HCEC 1CT (cell line): ENCODE results near the gene ACBD6.
"Not testable (repeated sequence)": the region's sequence is repeated elsewhere in the genome, so short reads cannot be mapped to it uniquely, and the experiment has no call there.

Experiments used
- DNase-seq: peaks from one replicate; pipeline ENCODE4 v3.0.0-alpha.2; 2017

The ACBD6 gene

DNA sequence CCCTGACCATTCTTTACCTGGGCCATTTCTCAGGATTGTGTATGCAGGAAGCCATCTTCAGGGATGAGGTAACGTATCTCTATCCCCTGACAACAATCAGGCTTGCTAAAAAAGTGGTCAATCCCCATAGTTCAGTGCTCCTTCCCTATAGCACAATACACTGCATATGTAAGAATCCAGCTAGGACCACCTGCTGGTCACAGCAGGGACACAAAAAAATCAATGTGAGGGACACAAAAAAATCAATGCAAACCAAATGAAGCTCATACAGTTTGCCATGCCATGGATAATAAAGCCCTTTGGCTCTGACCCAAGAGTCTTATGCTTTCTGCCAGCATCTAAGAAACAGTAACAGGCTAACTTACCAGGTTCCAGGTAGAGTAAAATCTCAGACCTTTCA, 16.3 kb downstream of the ACBD6 start:
- no peak for DNase-seq

DNA sequence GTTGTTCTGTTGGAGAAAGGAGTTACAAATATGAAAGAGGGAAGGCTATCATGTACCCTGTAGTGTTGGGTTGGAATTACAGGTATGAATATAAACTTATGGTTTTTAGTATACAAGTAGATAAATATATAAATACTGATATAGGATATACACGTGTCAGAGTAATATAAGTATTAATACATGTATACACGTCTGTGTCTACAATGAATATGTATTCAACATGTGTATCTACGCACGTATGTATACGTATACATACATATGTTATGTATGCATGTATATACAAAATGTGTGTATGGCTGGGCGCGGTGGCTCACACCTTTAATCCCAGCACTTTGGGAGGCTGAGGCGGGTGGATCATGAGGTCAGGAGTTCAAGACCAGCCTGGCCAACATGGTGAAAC, 17.9 kb downstream of the ACBD6 start:
- DNase-seq = no peak

DNA sequence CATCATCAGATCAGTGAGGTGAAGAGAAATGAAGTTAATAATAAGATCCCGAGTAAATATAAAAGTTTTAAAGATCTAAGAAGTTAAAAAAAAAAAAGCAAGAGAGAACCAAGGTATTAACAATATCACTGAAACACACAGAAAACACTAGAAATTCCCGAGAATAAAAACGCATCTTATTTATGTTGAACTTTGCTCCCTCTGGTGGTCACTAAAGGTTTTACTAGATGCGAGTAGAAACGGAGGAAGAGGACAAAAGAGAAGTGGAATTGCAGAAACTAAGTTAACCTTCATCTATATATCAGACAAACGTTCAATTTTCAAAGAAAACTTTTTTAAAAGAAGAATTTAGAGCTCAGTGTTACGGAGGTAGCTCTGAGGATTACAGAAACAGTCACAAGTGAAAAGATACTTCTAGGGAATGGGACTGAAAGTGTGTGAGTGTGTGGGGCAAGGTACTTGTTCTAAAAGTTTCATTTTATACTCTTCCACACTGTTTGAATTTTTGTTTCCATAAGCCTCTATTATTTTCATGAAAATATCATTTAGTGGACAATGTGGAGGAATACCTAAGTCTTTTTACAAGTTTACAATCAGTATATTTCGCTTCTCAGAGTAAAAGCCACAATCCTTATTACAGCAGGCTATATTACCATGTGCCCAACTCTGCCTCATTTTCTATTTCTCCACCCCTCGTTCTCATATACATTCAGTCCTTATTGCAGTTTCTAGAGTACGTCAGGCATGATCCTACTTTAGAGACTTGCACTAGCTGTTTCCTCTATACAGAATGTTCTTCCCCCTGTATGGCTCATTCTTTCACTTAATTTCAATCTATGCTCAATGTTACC, 19.7 kb downstream of the ACBD6 start:
- peak; percentile 50 for DNase-seq

DNA sequence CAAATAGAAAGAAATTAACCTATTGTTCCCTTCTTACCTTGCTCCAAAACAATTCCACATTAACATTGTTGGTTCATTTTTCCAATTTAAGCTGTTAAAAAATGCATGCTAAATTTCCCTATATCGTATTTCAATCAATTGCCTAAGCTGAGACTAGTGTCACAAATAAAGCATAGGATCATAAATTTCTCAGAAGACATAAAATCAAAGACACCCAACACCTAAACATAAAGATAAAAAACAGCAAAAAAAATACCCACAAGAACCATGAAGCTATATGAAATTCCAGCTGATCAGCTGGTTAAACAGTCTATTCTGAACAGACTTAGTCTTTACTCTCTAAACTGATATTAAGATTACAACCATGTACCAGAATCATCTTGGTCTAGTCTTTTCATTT, 32.3 kb downstream of the ACBD6 start:
- DNase-seq = no peak

DNA sequence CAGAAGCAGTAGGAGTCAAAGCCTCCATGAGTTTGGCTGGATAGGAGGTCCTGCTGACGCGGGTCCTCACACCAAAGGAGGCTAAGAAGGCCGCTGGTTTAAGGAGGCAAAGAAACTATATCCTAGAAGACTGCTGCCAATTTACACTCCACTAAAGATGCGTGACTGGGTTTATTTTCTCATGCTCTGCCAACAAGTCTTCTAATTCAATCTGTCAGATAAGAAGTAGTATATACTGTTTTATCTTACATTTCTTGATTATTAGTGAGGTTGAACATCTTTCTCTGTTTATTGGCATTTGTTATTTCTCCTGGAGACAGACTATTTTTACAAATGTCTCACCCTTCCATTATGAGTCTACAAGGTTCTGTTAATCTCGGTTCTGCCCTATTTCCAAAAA, 34.1 kb downstream of the ACBD6 start:
- no peak for DNase-seq

DNA sequence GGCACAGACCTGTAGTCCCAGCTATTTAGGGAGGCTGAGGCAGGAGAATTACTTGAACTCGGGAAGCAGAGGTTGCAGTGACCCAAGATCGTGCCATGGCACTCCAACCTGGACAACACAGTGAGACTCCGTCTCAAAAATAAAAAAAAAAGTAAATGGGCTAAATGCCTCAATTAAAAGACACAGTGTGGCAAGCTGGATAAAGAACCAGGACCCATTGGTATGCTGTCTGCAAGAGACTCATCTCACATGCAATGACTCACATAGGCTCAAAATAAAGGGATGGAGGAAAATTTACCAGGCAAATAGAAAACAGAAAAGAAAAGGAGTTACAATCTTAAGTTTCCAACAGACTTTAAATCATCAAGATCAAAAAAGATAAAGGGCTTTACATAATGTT, 40.3 kb downstream of the ACBD6 start:
- no peak for DNase-seq

DNA sequence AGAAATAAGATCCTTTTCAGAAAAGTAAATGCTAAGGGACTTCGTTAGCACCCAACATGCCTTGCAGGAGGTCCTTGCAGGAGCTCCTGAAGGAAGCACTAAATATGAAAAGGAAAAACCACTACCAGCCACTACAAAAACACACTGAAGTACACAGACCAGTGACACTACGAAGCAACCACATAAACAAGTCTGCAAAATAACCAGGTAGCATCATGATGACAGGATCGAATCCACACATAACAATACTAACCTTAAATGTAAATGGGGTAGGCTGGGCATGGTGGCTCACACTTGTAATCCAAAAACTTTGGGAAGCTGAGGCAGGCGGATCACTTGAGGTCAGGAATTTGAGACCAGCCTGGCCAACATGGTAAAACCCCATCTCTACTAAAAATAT, 40.7 kb downstream of the ACBD6 start:
- DNase-seq = not testable (repeated sequence)

DNA sequence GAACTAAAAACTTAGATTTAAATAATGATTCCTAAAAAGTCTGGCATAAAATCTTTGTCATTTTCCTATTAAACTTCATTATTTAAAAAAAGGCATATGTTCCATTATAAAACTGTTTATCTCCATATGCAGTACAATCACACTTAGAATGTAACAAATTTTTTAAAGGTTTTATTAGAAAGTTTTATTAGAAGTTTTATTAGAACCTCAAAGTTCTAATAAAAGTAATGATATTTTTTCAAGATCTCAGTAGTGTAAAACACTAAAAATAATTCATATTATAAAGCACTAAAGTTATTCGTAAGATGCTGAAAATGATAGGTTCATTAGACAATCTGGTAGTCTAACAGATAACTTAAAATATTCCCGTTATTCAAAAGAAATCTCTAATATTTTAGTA, 43.6 kb downstream of the ACBD6 start:
- DNase-seq = no peak

DNA sequence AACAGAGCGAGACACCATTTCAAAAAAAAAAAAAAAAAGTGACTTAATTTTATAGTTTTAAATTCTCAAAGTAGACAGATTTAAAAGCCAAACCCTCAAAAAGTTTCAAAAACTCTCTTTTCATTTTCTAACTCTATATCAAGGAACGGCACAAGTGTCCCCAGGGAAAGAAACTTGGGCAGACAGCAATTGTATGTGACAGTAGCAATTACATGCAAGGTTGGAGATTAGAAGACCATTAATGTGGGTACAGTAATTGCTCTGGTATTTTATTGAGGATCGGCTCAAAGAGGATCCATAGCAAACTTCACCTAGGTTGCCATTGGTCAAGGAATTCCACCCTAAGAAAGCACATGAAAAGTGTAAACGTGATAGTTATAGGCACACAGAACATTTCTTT, 46.2 kb downstream of the ACBD6 start:
- DNase-seq = no peak

DNA sequence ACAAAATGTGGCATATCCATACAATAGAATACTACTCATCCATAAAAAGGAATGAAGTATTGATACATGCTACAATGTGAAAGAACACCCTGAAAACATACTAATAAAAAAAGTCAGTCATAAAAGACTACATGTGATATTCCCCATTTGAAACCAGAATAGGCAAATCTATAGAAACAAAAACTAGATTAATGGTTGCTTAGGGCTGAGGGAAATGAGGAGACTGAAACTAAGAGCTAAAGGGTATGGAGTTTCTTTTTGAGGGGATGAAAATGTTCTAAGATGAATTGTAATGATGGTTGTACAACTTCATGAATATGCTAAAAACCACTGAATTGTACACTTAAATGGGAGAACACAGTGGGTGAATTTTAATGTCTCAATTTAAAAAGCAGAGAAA, 50.9 kb downstream of the ACBD6 start:
- DNase-seq = no peak

DNA sequence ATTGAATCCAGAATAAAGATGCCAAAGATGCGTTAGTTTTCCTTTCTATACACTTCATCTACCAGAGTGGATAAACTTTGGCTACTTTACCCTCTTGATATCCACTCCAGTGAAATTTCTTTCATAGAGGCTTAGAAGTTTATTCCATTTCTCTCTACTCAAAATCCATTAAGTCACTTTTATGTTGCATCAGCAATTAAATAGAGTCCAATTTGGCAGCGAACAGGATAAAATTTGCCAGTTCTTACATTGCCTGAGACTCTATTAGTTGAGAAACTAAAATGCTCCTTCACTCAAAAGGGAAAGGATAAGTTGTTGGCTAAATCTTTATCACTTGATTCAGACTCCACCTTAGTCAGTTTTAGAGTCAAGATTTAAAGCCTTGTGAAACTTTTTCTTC, 57.9 kb downstream of the ACBD6 start:
- DNase-seq = no peak

DNA sequence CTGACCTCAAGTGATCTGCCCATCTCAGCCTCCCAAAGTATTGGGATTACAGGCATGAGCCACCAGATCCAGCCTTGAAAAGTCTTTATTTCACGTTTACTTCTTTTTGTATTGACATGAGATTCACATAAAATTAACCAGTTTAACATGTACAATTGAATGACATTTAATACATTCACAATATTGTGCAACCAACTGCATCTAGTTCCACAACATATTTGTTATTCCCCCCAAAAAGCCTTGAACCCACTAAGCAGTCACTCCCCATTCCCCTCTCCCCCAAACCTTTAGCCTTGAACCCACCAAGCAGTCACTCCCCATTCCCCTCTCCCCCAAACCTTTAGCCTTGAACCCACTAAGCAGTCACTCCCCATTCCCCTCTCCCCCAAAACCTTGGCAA, 62.0 kb downstream of the ACBD6 start:
- no peak for DNase-seq

DNA sequence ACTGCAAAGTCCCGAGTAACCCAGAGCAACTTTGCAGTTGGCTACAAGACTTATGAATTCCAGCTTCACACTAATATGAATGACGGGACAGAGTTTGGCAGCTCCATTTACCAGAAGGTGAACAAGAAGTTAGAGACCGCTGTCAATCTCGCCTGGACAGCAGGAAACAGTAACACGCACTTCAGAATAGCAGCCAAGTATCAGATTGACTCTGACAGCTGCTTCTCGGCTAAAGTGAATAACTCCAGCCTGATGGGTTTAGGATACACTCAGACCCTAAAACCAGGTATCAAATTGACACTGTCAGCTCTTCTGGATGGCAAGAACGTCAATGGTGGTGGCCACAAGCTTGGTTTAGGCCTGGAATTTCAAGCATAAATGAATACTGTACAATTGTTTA, 66.8 kb downstream of the ACBD6 start:
- no peak for DNase-seq

DNA sequence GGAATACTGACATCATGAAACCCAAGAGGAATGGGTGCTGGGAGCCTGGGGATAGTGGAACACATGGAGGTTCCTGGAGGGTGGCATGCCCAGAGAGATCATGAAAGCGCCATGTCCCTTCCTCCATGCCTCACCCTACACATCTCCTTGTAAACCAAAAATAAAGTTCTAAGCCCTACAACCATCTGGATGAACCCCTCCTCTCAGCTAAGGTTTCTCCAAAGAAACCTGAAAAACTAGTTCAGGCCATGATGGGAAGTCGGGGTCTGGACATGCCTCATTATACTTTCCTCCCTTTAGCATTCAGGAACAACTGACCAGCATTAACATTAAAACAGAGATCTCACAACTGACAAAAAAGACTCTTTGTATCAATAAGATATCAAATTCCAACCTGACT, 68.5 kb downstream of the ACBD6 start:
- no peak for DNase-seq

DNA sequence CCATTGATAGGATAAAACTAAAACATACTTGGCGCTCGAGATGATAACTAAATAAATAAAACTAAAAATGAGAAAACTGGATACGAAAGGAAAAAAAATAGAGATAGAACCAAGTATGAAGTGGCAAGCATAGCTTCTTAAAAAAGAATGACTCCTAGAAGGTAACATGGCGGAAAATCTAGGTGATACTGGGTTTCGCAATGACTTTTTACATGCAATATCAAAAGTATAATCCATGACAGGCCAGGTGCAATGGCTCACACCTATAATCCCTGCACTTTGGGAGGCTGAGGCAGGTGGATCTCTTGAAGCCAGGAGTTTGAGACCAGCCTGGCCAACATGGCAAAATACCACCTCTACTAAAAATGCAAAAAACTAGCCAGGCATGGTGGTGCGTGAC, 70.7 kb downstream of the ACBD6 start:
- DNase-seq = no peak

DNA sequence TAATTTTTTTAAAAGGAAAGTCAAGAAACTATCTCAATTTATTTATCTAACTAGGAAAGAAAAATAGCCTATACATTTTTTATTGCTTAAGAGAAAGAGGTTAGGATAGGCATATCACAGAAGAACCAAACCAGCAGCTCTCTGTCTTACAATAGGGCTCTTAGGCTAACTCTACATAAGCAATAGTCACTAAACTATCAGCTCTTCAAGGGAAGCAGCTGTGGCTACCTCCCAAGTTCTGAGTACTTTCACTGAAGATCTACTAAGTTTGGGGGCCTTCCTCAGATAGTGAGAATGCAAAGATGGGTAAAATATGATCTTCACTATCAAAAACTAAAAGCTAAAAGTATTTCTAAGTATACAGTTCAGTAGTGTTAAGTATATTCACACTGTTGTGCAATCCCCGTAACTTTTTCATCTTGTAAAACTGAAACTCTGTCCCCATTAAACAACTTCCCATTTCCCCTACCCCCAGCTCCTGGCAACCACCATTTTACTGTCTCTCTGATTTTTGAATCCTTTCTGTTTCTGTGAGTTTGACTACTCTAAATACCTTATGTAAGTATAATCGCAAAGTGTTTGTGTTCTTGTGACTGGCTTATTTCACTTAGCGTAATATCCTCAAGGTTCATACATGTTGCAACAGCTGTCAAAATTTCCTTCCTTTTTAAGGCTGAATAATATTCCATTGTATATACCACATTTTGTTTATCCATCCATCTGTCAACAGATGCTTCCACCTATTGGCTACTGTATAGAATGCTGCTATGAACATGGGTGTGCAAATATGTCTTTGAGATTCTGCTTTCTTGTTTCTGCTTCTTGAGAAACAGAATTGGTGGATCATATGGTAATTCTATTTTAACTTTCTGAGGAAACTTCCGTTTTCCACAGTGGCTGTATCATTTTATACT, 73.3 kb downstream of the ACBD6 start:
- no peak for DNase-seq

DNA sequence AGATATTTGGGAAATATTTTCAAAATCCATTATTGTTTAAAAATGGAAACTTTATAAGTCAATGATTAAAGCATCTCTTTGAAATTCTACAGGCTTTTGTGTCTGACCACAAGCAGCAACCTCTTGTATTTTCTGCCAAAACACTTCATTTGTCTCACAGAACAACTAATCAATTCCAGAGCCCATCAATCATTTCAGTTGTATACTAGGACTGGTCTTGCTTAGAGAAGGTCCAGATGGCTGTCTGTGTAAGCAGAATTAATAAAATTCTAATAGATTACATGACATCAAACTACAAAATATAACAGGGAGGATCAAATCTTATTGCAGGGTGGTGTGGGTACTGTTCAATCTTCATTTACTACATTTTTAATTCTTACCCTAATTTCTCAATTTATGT, 76.4 kb downstream of the ACBD6 start:
- DNase-seq = no peak

DNA sequence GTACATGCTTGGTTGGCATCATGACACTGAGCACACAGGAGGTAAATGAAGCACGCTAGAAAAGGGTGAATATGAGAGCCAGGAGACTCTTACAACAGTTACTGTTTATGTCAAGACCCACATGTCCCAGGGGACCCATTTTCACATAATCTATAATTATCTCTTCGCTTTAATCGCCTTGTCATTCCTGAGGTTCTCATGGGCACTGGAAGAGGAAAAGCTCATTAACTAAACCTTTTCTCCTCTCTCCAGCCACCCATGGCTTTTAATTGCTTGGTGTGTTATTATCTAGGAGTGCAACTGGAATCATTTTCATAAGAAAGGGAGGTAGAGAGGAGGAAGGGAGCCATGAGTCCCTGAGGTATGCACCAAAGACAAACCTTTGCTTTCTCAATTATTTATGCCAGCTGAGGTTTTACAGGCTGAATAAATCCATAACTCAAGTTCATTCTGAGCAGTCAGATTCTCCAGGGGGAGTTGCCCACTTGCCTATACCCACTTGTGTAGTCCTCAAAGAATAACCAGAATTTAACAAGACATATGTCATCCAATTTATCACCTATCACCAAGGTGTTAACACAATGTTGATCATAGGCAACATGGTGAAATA, 77.4 kb downstream of the ACBD6 start:
- DNase-seq = no peak

DNA sequence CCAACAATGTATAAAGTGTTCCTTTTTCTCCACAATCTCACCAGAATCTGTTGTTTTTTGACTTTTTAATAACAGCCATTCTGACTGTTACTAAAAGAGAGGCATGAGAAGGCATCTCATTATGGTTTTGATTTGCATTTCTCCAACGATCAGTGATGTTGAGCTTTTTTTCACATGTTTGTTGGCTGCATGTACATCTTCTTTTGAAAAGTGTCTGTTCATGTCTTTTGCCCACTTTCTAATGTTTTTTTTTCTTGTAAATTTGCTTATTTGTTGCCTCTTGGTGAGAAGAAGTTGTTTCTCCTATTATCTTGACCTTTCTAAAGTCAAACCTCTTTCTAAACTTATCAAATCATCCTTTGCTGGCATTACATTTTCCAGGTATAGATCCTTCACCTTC, 80.8 kb downstream of the ACBD6 start:
- no peak for DNase-seq

DNA sequence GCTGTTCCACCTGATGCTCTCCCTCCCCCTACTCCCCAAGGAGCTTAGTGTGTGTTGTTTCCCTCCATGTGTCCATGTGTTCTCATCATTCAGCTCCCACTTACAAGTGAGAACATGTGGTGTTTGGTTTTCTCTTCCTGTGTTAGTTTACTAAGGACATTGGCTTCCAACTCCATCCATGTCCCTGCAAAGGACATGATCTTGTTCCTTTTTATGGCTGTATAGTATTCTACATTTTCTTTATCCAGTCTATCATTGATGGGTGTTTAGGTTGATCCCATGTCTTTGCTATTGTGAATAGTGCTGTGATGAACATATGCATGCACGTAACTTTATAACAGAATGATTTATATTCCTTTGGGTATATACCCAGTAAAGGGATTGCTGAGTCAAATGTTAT, 81.2 kb downstream of the ACBD6 start:
- not testable (repeated sequence) for DNase-seq

DNA sequence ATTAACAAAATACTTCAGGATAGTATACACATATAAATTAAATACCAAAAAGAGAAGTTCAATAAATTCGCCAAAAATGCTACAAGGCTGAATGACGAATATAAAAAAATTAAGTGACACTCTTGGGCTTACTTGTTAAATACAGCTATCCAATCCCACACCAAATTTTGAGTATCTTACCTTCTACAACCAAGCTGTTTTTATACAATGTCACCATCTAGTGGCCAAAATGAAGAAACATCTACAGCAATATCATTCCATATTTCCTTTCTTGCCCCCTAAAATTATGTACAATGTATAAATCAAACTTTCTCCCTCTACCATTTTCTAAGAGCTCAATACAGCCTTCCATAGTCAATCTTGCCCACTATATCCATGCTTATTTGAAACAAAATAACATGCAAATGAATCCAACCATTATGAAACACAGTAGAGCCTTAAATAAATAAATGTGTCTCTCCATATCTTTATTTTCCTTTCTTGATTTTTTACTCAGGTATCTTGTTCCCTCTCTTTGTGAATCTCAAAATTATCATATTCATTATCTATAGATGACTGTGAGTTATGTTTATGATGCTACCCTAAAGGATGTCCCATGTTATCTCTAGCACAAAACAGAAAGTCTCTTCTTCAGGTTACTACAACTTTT, 86.3 kb downstream of the ACBD6 start:
- peak; percentile 55 for DNase-seq

DNA sequence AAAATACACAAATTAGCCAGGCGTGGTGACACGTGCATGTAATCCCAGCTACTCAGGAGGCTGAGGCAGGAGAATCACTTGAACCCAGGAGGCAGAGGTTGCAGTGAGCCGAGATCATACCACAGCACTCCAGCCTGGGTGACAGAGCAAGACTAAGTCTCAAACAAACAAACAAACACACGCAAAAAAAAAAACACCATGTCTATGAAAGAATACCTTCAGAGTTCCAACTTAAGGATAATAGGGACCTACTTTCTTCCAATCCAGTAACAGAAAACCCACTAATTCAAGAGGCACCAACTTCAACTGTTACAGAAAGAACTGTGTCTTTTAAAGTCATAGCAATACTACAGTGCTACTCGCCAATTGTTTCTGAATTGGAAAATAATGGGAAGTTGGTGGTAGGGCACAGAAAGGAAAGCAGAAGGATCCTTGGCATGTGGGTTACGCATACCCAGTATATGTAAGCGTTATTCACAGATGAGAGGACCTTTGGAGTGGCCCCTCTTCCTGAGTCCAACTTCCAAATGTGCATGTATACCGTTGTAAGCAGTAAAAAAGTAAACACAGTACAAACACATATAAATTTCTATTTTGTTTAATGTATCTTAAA, 87.0 kb downstream of the ACBD6 start:
- no peak for DNase-seq

DNA sequence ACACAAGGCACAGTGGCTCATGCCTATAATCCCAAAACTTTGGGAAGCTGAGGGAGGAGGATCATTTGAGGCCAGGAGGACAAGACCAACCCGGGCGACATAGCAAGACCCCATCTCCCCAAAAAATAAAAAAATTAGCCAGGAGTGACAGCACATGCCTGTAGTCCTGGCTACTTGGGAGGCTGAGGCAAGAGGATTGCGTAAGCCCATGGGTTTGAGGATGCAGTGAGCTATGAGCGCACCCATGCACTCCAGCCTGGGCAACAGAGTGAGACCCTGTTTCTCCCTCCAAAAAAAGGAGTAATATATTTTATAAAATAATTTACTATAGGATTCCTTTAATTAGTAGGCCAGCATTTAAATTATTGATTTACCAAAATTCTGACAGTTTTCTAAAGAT, 89.8 kb downstream of the ACBD6 start:
- no peak for DNase-seq
